Gastrocnemius medialis (tissue), 4 donors: ENCODE measurements around the gene CYTH4. TPM values are rescaled to one million over a fixed set of nuclear protein-coding genes. Genes with fewer than 3 reads are reported as not detected.

Source experiments
- ATAC-seq, 2 donors: fragments of 150-250 bp; one replicate each; pipeline ENCODE4 v1.9.1; 2016
- DNase-seq, 2 donors: peaks; one replicate each; pipeline ENCODE4 v3.0.0-alpha.2; 2019
- H3K27ac ChIP-seq, 4 donors: fragments of 200-600 bp; sonication (generic); 1 replicate in 1 of 4; 2 replicates in 3 of 4; pipeline ENCODE4 v1.5.1; 2016 to 2018; ENCODE audit warnings: mild to moderate bottlenecking in 2 of 4, moderate library complexity in 1 of 4
- H3K27me3 ChIP-seq, 3 donors: fragments of 200-600 bp; sonication (generic) in 2 of 3; 1 replicate in 1 of 3; 2 replicates in 2 of 3; pipeline versions ENCODE4 v1.5.1 to v1.6.0; 2016 to 2019; ENCODE audit warnings: mild to moderate bottlenecking in 1 of 3, moderate library complexity in 1 of 3
- H3K36me3 ChIP-seq, 2 donors: fragments of 200-600 bp; sonication (generic) in 1 of 2; one replicate each; pipeline ENCODE4 v1.5.1; 2017 to 2018
- H3K4me1 ChIP-seq, 2 donors: fragments of 200-600 bp; sonication (generic) in 1 of 2; one replicate each; pipeline ENCODE4 v1.5.1; 2016 to 2017; ENCODE audit warnings: mild to moderate bottlenecking in 2 of 2
- H3K4me3 ChIP-seq, 4 donors: fragments of 200-600 bp; sonication (generic) in 3 of 4; 1 replicate in 1 of 4; 2 replicates in 3 of 4; pipeline ENCODE4 v1.5.1; 2016 to 2019; ENCODE audit warnings: mild to moderate bottlenecking in 2 of 4
- H3K9me3 ChIP-seq, 3 donors: fragments of 200-600 bp; sonication (generic) in 2 of 3; 1 replicate in 1 of 3; 2 replicates in 2 of 3; pipeline ENCODE4 v1.5.1; 2016 to 2019
- CTCF ChIP-seq, 5 experiments: fragments of 450-650 bp in 3 of 5; fragments of 200-600 bp in 2 of 5; sonication (generic) in 2 of 5; IDR thresholded peaks in 4 of 5; conservative IDR thresholded peaks in 1 of 5; 1 replicate in 4 of 5; 2 replicates in 1 of 5; pipeline ENCODE4 v1.5.1; 2016 to 2019; ENCODE audit warnings: antibody characterized with exemption in 5 of 5, mild to moderate bottlenecking in 3 of 5, moderate library complexity in 3 of 5
- POLR2A ChIP-seq, 2 donors: fragments of 450-650 bp; IDR thresholded peaks; one replicate each; pipeline ENCODE4 v1.6.1; 2017; ENCODE audit warnings: antibody characterized with exemption in 2 of 2, mild to moderate bottlenecking in 2 of 2, moderate library complexity in 2 of 2
- in situ Hi-C, 4 donors: fragments of 200-750 bp; cut with MboI; loops; one replicate each; pipeline versions ENCODE4 v1.15.0 to v1.8.0; 2017; ENCODE audit warnings: low sequenced_read_pairs in 4 of 4
- intact Hi-C: fragments of 100-400 bp; cut with DNase I; formaldehyde crosslinking; loops from one replicate; pipeline ENCODE4 v1.15.1; 2023; ENCODE audit warnings: low total_unique reads
- total RNA-seq, 4 donors: library from RNA; depleted of rRNA; stranded (reverse); fragments of >200 nt; gene quantifications; one replicate each; pipeline versions ENCODE4 v1.1.0 to v1.2.3, GENCODE V29; 2016

The CYTH4 gene
- total RNA-seq, 4 donors from 2014 or later = 1.7 to 2.2 (median 2.0) TPM; not detected in 1

GRCh38 chr22:37343863-37344734 lies 61.8 kb downstream of the CYTH4 start:
- in situ Hi-C loops = no loop called here
- no peak overlapping the region for H3K4me3 ChIP-seq
- intact Hi-C loops = no loop called here
- TF ChIP-seq POLR2A (IDR thresholded peaks at IDR 0.05) = no peak
- TF ChIP-seq CTCF (IDR thresholded peaks at IDR 0.05 in 4 of 5, conservative IDR thresholded peaks at IDR 0.05 in 1 of 5) = no peak
- H3K9me3 ChIP-seq = no peaks in the 10 kb centered on the region
- ATAC-seq = no peak
- no peak overlapping the region for H3K27ac ChIP-seq
- no peaks in the 10 kb centered on the region for H3K4me1 ChIP-seq
- no peak for DNase-seq
- peaks cover 13 to 20% (median 14%) of the 10 kb centered on the region in 3 donors for H3K27me3 ChIP-seq
- no peaks in the 10 kb centered on the region for H3K36me3 ChIP-seq

DNA sequence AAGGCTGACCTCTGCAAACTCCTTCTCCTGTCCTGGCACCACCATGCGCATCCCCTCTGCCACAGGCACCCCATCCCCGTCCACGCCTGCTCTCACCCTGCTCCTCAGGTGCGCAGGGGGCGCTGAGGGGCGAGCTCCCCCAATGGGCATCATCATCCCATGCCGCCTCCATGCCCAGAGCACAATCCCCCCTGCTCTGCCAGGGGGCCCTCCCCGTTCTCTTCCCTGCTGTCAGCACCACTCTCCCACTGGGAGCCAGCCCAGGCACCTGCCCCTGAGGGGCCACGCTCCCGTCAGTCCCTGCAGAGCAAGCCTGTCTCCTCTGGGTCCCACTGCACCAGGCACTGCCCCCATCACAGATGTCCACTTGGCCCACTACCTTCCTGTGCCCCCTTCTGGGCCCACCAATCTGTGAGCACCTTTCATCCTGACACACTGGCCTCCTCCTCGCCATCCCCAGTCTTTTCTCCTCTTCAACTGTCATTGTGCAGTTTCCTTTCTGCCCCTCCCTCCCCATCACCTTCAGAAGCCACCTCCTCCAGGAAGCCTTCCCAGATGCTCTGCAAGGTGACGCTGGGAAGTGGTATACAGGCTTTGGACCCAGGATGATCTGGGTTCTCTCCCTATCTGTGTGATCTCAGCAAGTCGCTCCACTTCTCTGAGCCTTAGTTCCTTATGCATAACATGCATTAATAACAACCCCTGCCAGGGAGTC lies 62.6 kb downstream of the CYTH4 start:
- no peak overlapping the region for H3K4me3 ChIP-seq
- TF ChIP-seq CTCF (IDR thresholded peaks at IDR 0.05 in 4 of 5, conservative IDR thresholded peaks at IDR 0.05 in 1 of 5) = no peak
- no peak for TF ChIP-seq POLR2A (IDR thresholded peaks at IDR 0.05)
- no peaks in the 10 kb centered on the region for H3K4me1 ChIP-seq
- ATAC-seq = no peak
- intact Hi-C loops (no loop called here), in situ Hi-C loops (no loop called here)
- no peak overlapping the region for H3K27ac ChIP-seq
- H3K27me3 ChIP-seq = peaks cover 8 to 14% (median 14%) of the 10 kb centered on the region in 3 donors
- H3K36me3 ChIP-seq = no peaks in the 10 kb centered on the region
- no peaks in the 10 kb centered on the region for H3K9me3 ChIP-seq
- DNase-seq = no peak

DNA sequence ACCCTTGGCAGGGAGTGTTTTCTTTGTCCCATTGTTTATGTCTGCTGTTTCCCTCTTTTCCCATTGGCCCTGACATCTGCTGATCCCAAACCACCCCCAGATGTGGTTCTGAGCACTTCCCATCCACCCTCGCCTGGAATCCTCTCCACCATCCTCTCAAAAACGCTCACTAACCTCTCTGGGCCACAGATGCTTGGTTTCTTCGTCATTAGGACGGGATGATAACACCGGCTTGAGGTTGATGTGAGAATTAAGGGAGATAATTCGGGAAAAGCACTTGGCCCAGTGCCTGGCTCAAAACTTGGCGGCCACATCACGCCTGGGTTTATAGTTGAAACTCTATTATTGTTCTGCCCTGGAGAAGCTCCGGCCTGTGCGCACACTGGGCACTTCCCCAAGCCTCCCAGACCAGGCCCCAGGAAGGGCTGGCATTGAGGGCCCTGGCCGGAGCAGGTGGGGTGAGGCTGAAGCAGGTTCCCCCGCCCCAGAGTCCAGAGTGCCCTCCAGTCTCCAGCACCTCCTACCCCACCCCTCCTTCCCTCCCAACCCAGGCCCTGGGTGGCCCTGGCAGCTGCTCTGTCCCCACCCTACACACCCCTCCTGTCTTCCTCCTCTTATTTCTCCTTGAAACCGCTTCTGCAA lies 63.7 kb downstream of the CYTH4 start:
- Histone ChIP-seq H3K27ac (no peak overlapping the region), H3K9me3 (no peaks in the 10 kb centered on the region), H3K36me3 (no peaks in the 10 kb centered on the region), H3K4me3 (no peak overlapping the region), H3K27me3 (peaks cover 8 to 14% (median 14%) of the 10 kb centered on the region in 3 donors), H3K4me1 (no peaks in the 10 kb centered on the region)
- DNase-seq (no peak), ATAC-seq (no peak)
- TF ChIP-seq CTCF (IDR thresholded peaks at IDR 0.05 in 4 of 5, conservative IDR thresholded peaks at IDR 0.05 in 1 of 5) = no peak
- TF ChIP-seq POLR2A (IDR thresholded peaks at IDR 0.05) = no peak
- intact Hi-C loops = no loop called here
- in situ Hi-C loops = no loop called here

- Histone ChIP-seq H3K27me3 (peaks cover 5 to 14% (median 11%) of the 10 kb centered on the region in 3 donors), H3K27ac (no peak overlapping the region), H3K4me3 (no peak overlapping the region), H3K4me1 (no peaks in the 10 kb centered on the region), H3K36me3 (no peaks in the 10 kb centered on the region), H3K9me3 (no peaks in the 10 kb centered on the region)
- TF ChIP-seq CTCF (IDR thresholded peaks at IDR 0.05 in 4 of 5, conservative IDR thresholded peaks at IDR 0.05 in 1 of 5) = no peak
- no peak for TF ChIP-seq POLR2A (IDR thresholded peaks at IDR 0.05)
- in situ Hi-C loops (no loop called here), intact Hi-C loops (no loop called here)
- no peak for ATAC-seq
- no peak for DNase-seq
Measured at GRCh38 chr22:37346505-37346895, 64.2 kb downstream of the CYTH4 start.
